DMS79 treated with DMSO at 0.1 percent for 48 hours (cell line): Measurements from ENCODE around the gene MLIP.

Experiments
- DNase-seq: peaks from one replicate; lab custom pipeline; 2025; lab: John Stamatoyannopoulos, UW

The MLIP gene

GRCh38 chr6:54095723-54096122, 15.5 kb upstream of the MLIP start:
- no peak for DNase-seq

GRCh38 chr6:54096811-54097210, 14.4 kb upstream of the MLIP start:
- DNase-seq = no peak

- DNase-seq = no peak
Observed at GRCh38 chr6:54097753-54098152, 13.5 kb upstream of the MLIP start.

GRCh38 chr6:54098450-54099044, 12.7 kb upstream of the MLIP start:
- no peak for DNase-seq

- no peak for DNase-seq
Observed at GRCh38 chr6:54099225-54099624, 12.0 kb upstream of the MLIP start.

GRCh38 chr6:54100411-54101006, 10.7 kb upstream of the MLIP start:
- no peak for DNase-seq

GRCh38 chr6:54102238-54102637, 9.0 kb upstream of the MLIP start:
- no peak for DNase-seq

GRCh38 chr6:54103497-54103896, 7.7 kb upstream of the MLIP start:
- no peak for DNase-seq

GRCh38 chr6:54106727-54107126, 4.5 kb upstream of the MLIP start:
- DNase-seq = no peak

GRCh38 chr6:54107470-54108090, 3.7 kb upstream of the MLIP start:
- DNase-seq = no peak

GRCh38 chr6:54108271-54108670, 3.0 kb upstream of the MLIP start:
- no peak for DNase-seq

GRCh38 chr6:54109586-54109985, 1.7 kb upstream of the MLIP start:
- no peak for DNase-seq

- no peak for DNase-seq
Observed at GRCh38 chr6:54112151-54112650, 958 bp downstream of the MLIP start.

GRCh38 chr6:54114991-54115390, 3.7 kb downstream of the MLIP start:
- DNase-seq = no peak

- DNase-seq = no peak
Observed at GRCh38 chr6:54115966-54116365, 4.7 kb downstream of the MLIP start.

- no peak for DNase-seq
Observed at GRCh38 chr6:54118117-54118516, 6.9 kb downstream of the MLIP start.

GRCh38 chr6:54125493-54125892, 14.2 kb downstream of the MLIP start:
- DNase-seq = no peak

- no peak for DNase-seq
Observed at GRCh38 chr6:54130179-54130578, 18.9 kb downstream of the MLIP start.

GRCh38 chr6:54132587-54132986, 21.3 kb downstream of the MLIP start:
- DNase-seq = no peak

- DNase-seq = no peak
Observed at GRCh38 chr6:54133186-54133585, 21.9 kb downstream of the MLIP start.

- no peak for DNase-seq
Observed at GRCh38 chr6:54134935-54135334, 23.7 kb downstream of the MLIP start.

GRCh38 chr6:54135665-54136369, 24.6 kb downstream of the MLIP start:
- DNase-seq = peak; percentile 35

GRCh38 chr6:54138795-54139194, 27.6 kb downstream of the MLIP start:
- DNase-seq = no peak
